ENCODE results near the gene PHAF1. TPM values are rescaled to one million over a fixed set of nuclear protein-coding genes. Genes with fewer than 3 reads are reported as not detected.
A peak's percentile ranks its signal among the peaks of the same experiment; 100 is the strongest.

PHAF1 gene
- total and polyA plus RNA-seq, 9 of the 15 experiments (the other 6 are each of a cell fraction or from before 2014, with no cell fraction given), result 5.1 to 25.4 (median 13.8) TPM

GRCh38 chr16:67188323-67188722 is 78.6 kb downstream of the PHAF1 start:
- Histone ChIP-seq H3K36me3 (ENCODE audit: control insufficient read depth, insufficient read depth, low read length) (peaks cover 6% of the 10 kb centered on the region; the same call in 2 of the 3 replicates), H3K4me2 (ENCODE audit: insufficient read depth, low read length) (no peak overlapping the region), H2AFZ (ENCODE audit: low read depth, low read length) (no peak overlapping the region), H3K79me2 (ENCODE audit: control insufficient read depth, insufficient read depth, low read length) (peaks cover 22% of the 10 kb centered on the region), H3K4me1 (replicated peaks in 1 of 2; ENCODE audit: control insufficient read depth in 2 of 2, insufficient read depth in 2 of 2, low read length in 2 of 2) (peaks cover 28 to 68% of the 10 kb centered on the region in 2 experiments), H3K9ac (ENCODE audit: insufficient read depth in 1 of 2, low read depth in 2 of 2, low read length in 2 of 2) (no peak overlapping the region; a peak in 1 of 4 replicates), H3K9me3 (replicated peaks; ENCODE audit: control insufficient read depth, insufficient read depth, low read depth, low read length) (no peaks in the 10 kb centered on the region), H3K9me1 (ENCODE audit: control insufficient read depth, insufficient read depth, low read length) (no peaks in the 10 kb centered on the region), H3K27ac (ENCODE audit: extremely low read depth, low read depth, low read length) (no peak overlapping the region), H4K20me1 (replicated peaks; ENCODE audit: control insufficient read depth, insufficient read depth, low read length) (peaks cover 11% of the 10 kb centered on the region), H3K4me3 (no peak overlapping the region), H3K27me3 (ENCODE audit: control insufficient read depth in 2 of 2, insufficient read depth in 2 of 2, low read length in 2 of 2) (no peaks in the 10 kb centered on the region)
- TF ChIP-seq, protein P1, sequence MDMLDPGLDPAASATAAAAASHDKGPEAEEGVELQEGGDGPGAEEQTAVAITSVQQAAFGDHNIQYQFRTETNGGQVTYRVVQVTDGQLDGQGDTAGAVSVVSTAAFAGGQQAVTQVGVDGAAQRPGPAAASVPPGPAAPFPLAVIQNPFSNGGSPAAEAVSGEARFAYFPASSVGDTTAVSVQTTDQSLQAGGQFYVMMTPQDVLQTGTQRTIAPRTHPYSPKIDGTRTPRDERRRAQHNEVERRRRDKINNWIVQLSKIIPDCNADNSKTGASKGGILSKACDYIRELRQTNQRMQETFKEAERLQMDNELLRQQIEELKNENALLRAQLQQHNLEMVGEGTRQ (CRISPR knock-in tag; IDR thresholded peaks at IDR 0.05), result peak; percentile 40; the same call in 1 of the 2 replicates
- no peak for TF ChIP-seq PCBP2 (IDR thresholded peaks at IDR 0.05; ENCODE audit: low read depth, low read length, poor library complexity, severe bottlenecking)
- TF ChIP-seq, protein P2, sequence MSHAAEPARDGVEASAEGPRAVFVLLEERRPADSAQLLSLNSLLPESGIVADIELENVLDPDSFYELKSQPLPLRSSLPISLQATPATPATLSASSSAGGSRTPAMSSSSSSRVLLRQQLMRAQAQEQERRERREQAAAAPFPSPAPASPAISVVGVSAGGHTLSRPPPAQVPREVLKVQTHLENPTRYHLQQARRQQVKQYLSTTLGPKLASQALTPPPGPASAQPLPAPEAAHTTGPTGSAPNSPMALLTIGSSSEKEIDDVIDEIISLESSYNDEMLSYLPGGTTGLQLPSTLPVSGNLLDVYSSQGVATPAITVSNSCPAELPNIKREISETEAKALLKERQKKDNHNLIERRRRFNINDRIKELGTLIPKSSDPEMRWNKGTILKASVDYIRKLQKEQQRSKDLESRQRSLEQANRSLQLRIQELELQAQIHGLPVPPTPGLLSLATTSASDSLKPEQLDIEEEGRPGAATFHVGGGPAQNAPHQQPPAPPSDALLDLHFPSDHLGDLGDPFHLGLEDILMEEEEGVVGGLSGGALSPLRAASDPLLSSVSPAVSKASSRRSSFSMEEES (CRISPR knock-in tag; IDR thresholded peaks at IDR 0.05), result peak; percentile 66
- ATAC-seq (no peak), DNase-seq (ENCODE audit: extremely low read depth in 1 of 4, low spot score in 3 of 4) (no peak), FAIRE-seq (no peak)
- intact Hi-C loops (cut with micrococcal nuclease) (loop anchor here (10.0 kb wide), 2 partner anchors 174 to 234 kb away; no protein-coding TSS in a partner anchor), in situ Hi-C loops (cut with MboI) (no loop called here)
- ChIA-PET CTCF (ENCODE audit: low intra/inter-chr PET ratio) (no interaction called here), POLR2A (no interaction called here)
- WGBS (ENCODE audit: insufficient coverage, low coverage, missing lambda C conversion rate), result 43% methylated on average over 4 of the region's 4 CpGs
- no TSS peak for BruUV-seq (replicated peaks)

Measured in K562 (cell line).